Measurements from ENCODE around the gene WNT3.

WNT3 gene

GRCh38 chr17:46776298-46777005, 42.0 kb downstream of the WNT3 start:
- Histone ChIP-seq H3K9me3 (ENCODE audit: severe bottlenecking) (no peaks in the 10 kb centered on the region), H3K4me1 (ENCODE audit: insufficient read depth, poor library complexity, severe bottlenecking) (no peaks in the 10 kb centered on the region), H3K4me3 (ENCODE audit: severe bottlenecking) (no peak overlapping the region), H3K27ac (ENCODE audit: poor library complexity, severe bottlenecking) (no peak overlapping the region), H3K36me3 (ENCODE audit: low read depth) (no peaks in the 10 kb centered on the region), H3K27me3 (ENCODE audit: insufficient read depth, poor library complexity, severe bottlenecking) (no peaks in the 10 kb centered on the region)
- TF ChIP-seq, protein P1, sequence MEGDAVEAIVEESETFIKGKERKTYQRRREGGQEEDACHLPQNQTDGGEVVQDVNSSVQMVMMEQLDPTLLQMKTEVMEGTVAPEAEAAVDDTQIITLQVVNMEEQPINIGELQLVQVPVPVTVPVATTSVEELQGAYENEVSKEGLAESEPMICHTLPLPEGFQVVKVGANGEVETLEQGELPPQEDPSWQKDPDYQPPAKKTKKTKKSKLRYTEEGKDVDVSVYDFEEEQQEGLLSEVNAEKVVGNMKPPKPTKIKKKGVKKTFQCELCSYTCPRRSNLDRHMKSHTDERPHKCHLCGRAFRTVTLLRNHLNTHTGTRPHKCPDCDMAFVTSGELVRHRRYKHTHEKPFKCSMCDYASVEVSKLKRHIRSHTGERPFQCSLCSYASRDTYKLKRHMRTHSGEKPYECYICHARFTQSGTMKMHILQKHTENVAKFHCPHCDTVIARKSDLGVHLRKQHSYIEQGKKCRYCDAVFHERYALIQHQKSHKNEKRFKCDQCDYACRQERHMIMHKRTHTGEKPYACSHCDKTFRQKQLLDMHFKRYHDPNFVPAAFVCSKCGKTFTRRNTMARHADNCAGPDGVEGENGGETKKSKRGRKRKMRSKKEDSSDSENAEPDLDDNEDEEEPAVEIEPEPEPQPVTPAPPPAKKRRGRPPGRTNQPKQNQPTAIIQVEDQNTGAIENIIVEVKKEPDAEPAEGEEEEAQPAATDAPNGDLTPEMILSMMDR (IDR thresholded peaks at IDR 0.05; ENCODE audit: poor library complexity, severe bottlenecking), result no peak
- no peak for ATAC-seq (ENCODE audit: low read depth)
- no peak for DNase-seq (ENCODE audit: low spot score)

DNA sequence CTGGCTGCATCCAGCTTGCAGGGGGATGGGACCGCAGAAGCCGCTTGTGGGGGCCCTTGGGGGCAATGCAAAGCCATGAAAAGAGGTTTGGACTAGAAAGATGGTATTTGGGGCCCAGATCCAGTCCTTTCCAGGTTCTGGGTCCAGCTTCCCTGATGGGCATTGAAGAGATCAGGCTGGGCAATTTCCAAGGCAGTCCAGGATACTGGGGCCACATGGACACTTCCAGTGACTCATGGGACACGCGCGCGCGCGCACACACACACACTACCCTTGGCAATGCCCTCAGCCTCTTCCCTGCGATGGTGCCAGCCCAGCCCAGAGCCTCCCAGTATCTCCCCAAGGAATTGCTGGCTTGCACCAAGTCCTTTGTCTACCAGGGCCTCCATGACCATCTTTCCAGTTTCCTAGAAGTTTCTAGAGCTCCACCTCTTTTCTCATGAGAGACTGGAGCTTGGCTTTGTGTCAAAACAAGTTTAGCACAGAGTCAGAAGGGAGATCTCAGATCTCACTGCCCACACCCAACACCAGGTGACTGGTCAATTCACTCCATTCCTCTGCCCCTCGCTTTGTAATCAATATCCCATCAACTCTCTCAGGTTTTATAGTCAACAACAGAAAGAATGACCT, 44.3 kb downstream of the WNT3 start:
- ATAC-seq (ENCODE audit: low read depth), result no peak
- no peaks in the 10 kb centered on the region for H3K4me1 ChIP-seq (ENCODE audit: insufficient read depth, poor library complexity, severe bottlenecking)

DNA sequence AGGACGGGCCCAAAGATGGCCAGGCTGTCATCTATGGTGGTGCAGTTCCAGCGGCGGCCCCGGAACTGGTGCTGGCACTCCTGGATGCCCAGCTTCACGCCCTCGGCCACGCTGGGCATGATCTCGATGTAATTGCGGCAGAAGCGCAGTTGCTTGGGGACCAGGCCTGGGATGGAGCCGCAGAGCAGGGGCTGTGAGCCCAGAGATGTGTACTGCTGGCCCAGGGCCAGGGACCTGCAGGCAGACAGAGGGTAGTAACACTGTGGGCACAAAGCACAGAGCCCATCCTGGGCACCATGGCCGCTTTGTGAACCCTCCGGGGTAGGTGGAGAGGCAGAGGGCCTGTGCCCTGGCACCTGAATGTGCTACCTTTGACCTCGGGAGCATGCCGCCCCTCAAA, 44.8 kb downstream of the WNT3 start:
- TF ChIP-seq, protein P1 (IDR thresholded peaks at IDR 0.05; ENCODE audit: poor library complexity, severe bottlenecking), result no peak
- no peaks in the 10 kb centered on the region for H3K9me3 ChIP-seq (ENCODE audit: severe bottlenecking)
- H3K4me3 ChIP-seq (ENCODE audit: severe bottlenecking), result no peak overlapping the region
- H3K27me3 ChIP-seq (ENCODE audit: insufficient read depth, poor library complexity, severe bottlenecking), result no peaks in the 10 kb centered on the region
- DNase-seq (ENCODE audit: low spot score), result no peak
- no peaks in the 10 kb centered on the region for H3K36me3 ChIP-seq (ENCODE audit: low read depth)
- no peaks in the 10 kb centered on the region for H3K4me1 ChIP-seq (ENCODE audit: insufficient read depth, poor library complexity, severe bottlenecking)
- no peak overlapping the region for H3K27ac ChIP-seq (ENCODE audit: poor library complexity, severe bottlenecking)
- ATAC-seq (ENCODE audit: low read depth), result no peak

More for the DNA sequence above, 44.3 kb downstream of the WNT3 start:
- no peaks in the 10 kb centered on the region for H3K27me3 ChIP-seq (ENCODE audit: insufficient read depth, poor library complexity, severe bottlenecking)
- H3K9me3 ChIP-seq (ENCODE audit: severe bottlenecking), result no peaks in the 10 kb centered on the region
- TF ChIP-seq, protein P1 (IDR thresholded peaks at IDR 0.05; ENCODE audit: poor library complexity, severe bottlenecking), result no peak
- no peak overlapping the region for H3K4me3 ChIP-seq (ENCODE audit: severe bottlenecking)
- no peaks in the 10 kb centered on the region for H3K36me3 ChIP-seq (ENCODE audit: low read depth)
- no peak overlapping the region for H3K27ac ChIP-seq (ENCODE audit: poor library complexity, severe bottlenecking)
- no peak for DNase-seq (ENCODE audit: low spot score)

GRCh38 chr17:46773221-46773605, 45.3 kb downstream of the WNT3 start:
- Histone ChIP-seq H3K27me3 (ENCODE audit: insufficient read depth, poor library complexity, severe bottlenecking) (no peaks in the 10 kb centered on the region), H3K9me3 (ENCODE audit: severe bottlenecking) (no peaks in the 10 kb centered on the region), H3K4me3 (ENCODE audit: severe bottlenecking) (no peak overlapping the region), H3K36me3 (ENCODE audit: low read depth) (no peaks in the 10 kb centered on the region), H3K27ac (ENCODE audit: poor library complexity, severe bottlenecking) (no peak overlapping the region), H3K4me1 (ENCODE audit: insufficient read depth, poor library complexity, severe bottlenecking) (no peaks in the 10 kb centered on the region)
- no peak for ATAC-seq (ENCODE audit: low read depth)
- TF ChIP-seq, protein P1 (IDR thresholded peaks at IDR 0.05; ENCODE audit: poor library complexity, severe bottlenecking), result no peak
- no peak for DNase-seq (ENCODE audit: low spot score)

All from RWPE2 (cell line).